Testis (tissue), 2 donors: Measurements from ENCODE around the gene HSF2.

Source experiments
- CTCF ChIP-seq, 3 experiments: fragments of 450-650 bp in 2 of 3; fragments of 200-600 bp in 1 of 3; sonication (generic) in 1 of 3; IDR thresholded peaks; one replicate each; pipeline ENCODE4 v1.5.1; 2016 to 2019; ENCODE audit warnings: antibody characterized with exemption in 3 of 3, mild to moderate bottlenecking in 2 of 3, moderate library complexity in 1 of 3
- POLR2A ChIP-seq: fragments of 450-650 bp; IDR thresholded peaks from one replicate; pipeline ENCODE4 v1.6.1; 2017; ENCODE audit warnings: antibody characterized with exemption, mild to moderate bottlenecking, moderate library complexity

- TF ChIP-seq CTCF (IDR thresholded peaks at IDR 0.05) (no peak), POLR2A (no peak)
These were observed 1.1 kb downstream of the HSF2 start for GRCh38 chr6:122400462-122401089.
